Neural progenitor cell (in vitro differentiated cells): ENCODE data around the gene TSPAN4. TPM values are rescaled to one million over a fixed set of nuclear protein-coding genes. Genes with fewer than 3 reads are reported as not detected.

Experiments used
- DNase-seq: peaks from one replicate; pipeline ENCODE4 v3.0.0-alpha.2; 2016; ENCODE audit warnings: low spot score
- H2AFZ ChIP-seq: fragments of 200-600 bp; sonication (generic); replicated peaks from 2 replicates; pipeline ENCODE4 v1.6.1; 2016; ENCODE audit warnings: antibody characterized with exemption
- H3F3A ChIP-seq: fragments of 200-600 bp; sonication (generic); 2 replicates; pipeline ENCODE4 v1.6.1; 2016; ENCODE audit warnings: antibody characterized with exemption, low read depth
- H3K27ac ChIP-seq: fragments of 200-600 bp; sonication (generic); 2 replicates; pipeline ENCODE4 v1.5.1; 2016; ENCODE audit warnings: mild to moderate bottlenecking
- H3K27me3 ChIP-seq: fragments of 200-600 bp; sonication (generic); 2 replicates; pipeline ENCODE4 v1.6.1; 2016; ENCODE audit warnings: mild to moderate bottlenecking, moderate library complexity
- H3K36me3 ChIP-seq: fragments of 200-600 bp; sonication (generic); 2 replicates; pipeline ENCODE4 v1.5.1; 2016
- H3K4me1 ChIP-seq: fragments of 200-600 bp; sonication (generic); 2 replicates; pipeline ENCODE4 v1.6.1; 2016; ENCODE audit warnings: mixed run types
- H3K4me2 ChIP-seq: fragments of 200-600 bp; sonication (generic); 2 replicates; pipeline ENCODE4 v1.6.1; 2016
- H3K4me3 ChIP-seq: fragments of 200-600 bp; sonication (generic); 2 replicates; pipeline ENCODE4 v1.5.1; 2016
- H3K79me2 ChIP-seq: fragments of 200-600 bp; sonication (generic); 2 replicates; pipeline ENCODE4 v1.6.1; 2016; ENCODE audit warnings: low read depth
- H3K9ac ChIP-seq: fragments of 200-600 bp; sonication (generic); 2 replicates; pipeline ENCODE4 v1.6.1; 2016
- H3K9me3 ChIP-seq: fragments of 200-600 bp; sonication (generic); 2 replicates; pipeline ENCODE4 v1.5.1; 2016; ENCODE audit warnings: low read depth
- H4K20me1 ChIP-seq: fragments of 200-600 bp; sonication (generic); 2 replicates; pipeline ENCODE4 v1.6.1; 2016; ENCODE audit warnings: low read depth
- H3K27ac Mint-ChIP-seq: 3 replicates; pipeline ENCODE4 v1.8.0; 2021; ENCODE audit warnings: mixed read lengths
- H3K27me3 Mint-ChIP-seq: 2 replicates; pipeline ENCODE4 v1.8.0; 2022; ENCODE audit warnings: low read depth, mild to moderate bottlenecking, inconsistent platforms, moderate library complexity, mixed read lengths; ENCODE audit not compliant: insufficient read depth
- H3K36me3 Mint-ChIP-seq: 3 replicates; pipeline ENCODE4 v1.8.0; 2021; ENCODE audit warnings: mixed read lengths
- H3K4me1 Mint-ChIP-seq: 3 replicates; pipeline ENCODE4 v1.8.0; 2021; ENCODE audit warnings: mixed read lengths
- H3K4me3 Mint-ChIP-seq: 3 replicates; pipeline ENCODE4 v1.8.0; 2021; ENCODE audit warnings: mild to moderate bottlenecking, moderate library complexity, mixed read lengths
- H3K9me3 Mint-ChIP-seq: 3 replicates; pipeline ENCODE4 v1.8.0; 2020; ENCODE audit warnings: mixed read lengths
- CTCF ChIP-seq: fragments of 200-600 bp; sonication (generic); IDR thresholded peaks from 2 replicates; pipeline ENCODE4 v1.5.1; 2017; ENCODE audit warnings: antibody characterized with exemption, mild to moderate bottlenecking
- EZH2 ChIP-seq: fragments of 200-600 bp; sonication (generic); IDR thresholded peaks from 2 replicates; pipeline ENCODE4 v1.6.1; 2017; ENCODE audit warnings: antibody characterized with exemption, mild to moderate bottlenecking, moderate library complexity
- EZH2phosphoT487 ChIP-seq: fragments of 200-600 bp; sonication (generic); IDR thresholded peaks from 2 replicates; pipeline ENCODE4 v1.6.1; 2017; ENCODE audit warnings: antibody characterized with exemption
- total RNA-seq: library from RNA; depleted of rRNA; stranded (reverse); fragments of >200 nt; gene quantifications from 2 replicates; pipeline ENCODE4 v1.2.3, GENCODE V29; 2015; ENCODE audit warnings: low replicate concordance

The TSPAN4 gene
- total RNA-seq, 1 donor from 2014 or later: 19.6 TPM

- DNase-seq: no peak
- Histone ChIP-seq H3K27me3 (no peaks in the 10 kb centered on the region), H3K4me1 (no peaks in the 10 kb centered on the region), H3K9ac (no peak overlapping the region), H2AFZ (no peak overlapping the region), H3F3A (peaks cover 5% of the 10 kb centered on the region), H3K9me3 (no peaks in the 10 kb centered on the region), H3K36me3 (no peaks in the 10 kb centered on the region), H3K27ac (no peak overlapping the region), H3K4me2 (no peak overlapping the region), H3K4me3 (no peak overlapping the region), H4K20me1 (peaks cover 2% of the 10 kb centered on the region), H3K79me2 (no peaks in the 10 kb centered on the region)
- Mint-ChIP-seq H3K36me3 (peaks cover 11% of the 10 kb centered on the region), H3K27ac (no peak overlapping the region), H3K4me1 (no peaks in the 10 kb centered on the region), H3K9me3 (no peaks in the 10 kb centered on the region), H3K4me3 (no peak overlapping the region), H3K27me3 (peaks cover 3% of the 10 kb centered on the region)
- TF ChIP-seq EZH2 (no peak), EZH2phosphoT487 (no peak), CTCF (no peak)
These were observed 57.9 kb downstream of the TSPAN4 start for GRCh38 chr11:900545-900944.

GRCh38 chr11:901452-902061 lies 58.9 kb downstream of the TSPAN4 start:
- H3K9me3 ChIP-seq: no peaks in the 10 kb centered on the region
- no peak overlapping the region for H3K4me3 ChIP-seq
- H3F3A ChIP-seq: peaks cover 5% of the 10 kb centered on the region
- Mint-ChIP-seq H3K9me3 (no peaks in the 10 kb centered on the region), H3K36me3 (peaks cover 15% of the 10 kb centered on the region), H3K4me1 (no peaks in the 10 kb centered on the region), H3K27ac (no peak overlapping the region), H3K27me3 (peaks cover 3% of the 10 kb centered on the region), H3K4me3 (no peak overlapping the region)
- DNase-seq: no peak
- H3K27ac ChIP-seq: no peak overlapping the region
- no peaks in the 10 kb centered on the region for H3K36me3 ChIP-seq
- no peaks in the 10 kb centered on the region for H3K27me3 ChIP-seq
- H3K4me1 ChIP-seq: no peaks in the 10 kb centered on the region
- H2AFZ ChIP-seq: no peak overlapping the region
- no peak overlapping the region for H3K4me2 ChIP-seq
- TF ChIP-seq EZH2 (no peak), EZH2phosphoT487 (no peak), CTCF (no peak)
- no peak overlapping the region for H3K9ac ChIP-seq
- peaks cover 1% of the 10 kb centered on the region for H3K79me2 ChIP-seq
- peaks cover 2% of the 10 kb centered on the region for H4K20me1 ChIP-seq

GRCh38 chr11:904380-904779 lies 61.7 kb downstream of the TSPAN4 start:
- H3K4me3 ChIP-seq: no peak overlapping the region
- Mint-ChIP-seq H3K4me1 (peaks cover 5% of the 10 kb centered on the region), H3K27me3 (peaks cover 2% of the 10 kb centered on the region), H3K9me3 (no peaks in the 10 kb centered on the region), H3K4me3 (no peak overlapping the region), H3K36me3 (peaks cover 17% of the 10 kb centered on the region), H3K27ac (no peak overlapping the region)
- H3K36me3 ChIP-seq: no peaks in the 10 kb centered on the region
- no peak overlapping the region for H3K27ac ChIP-seq
- H3K4me2 ChIP-seq: no peak overlapping the region
- peaks cover 18% of the 10 kb centered on the region for H3K79me2 ChIP-seq
- H3K4me1 ChIP-seq: peaks cover 1% of the 10 kb centered on the region
- H3K27me3 ChIP-seq: no peaks in the 10 kb centered on the region
- H3F3A ChIP-seq: no peaks in the 10 kb centered on the region
- DNase-seq: no peak
- peaks cover 8% of the 10 kb centered on the region for H4K20me1 ChIP-seq
- H3K9me3 ChIP-seq: no peaks in the 10 kb centered on the region
- H2AFZ ChIP-seq: no peak overlapping the region
- TF ChIP-seq EZH2 (no peak), CTCF (no peak), EZH2phosphoT487 (no peak)
- H3K9ac ChIP-seq: no peak overlapping the region
